IMR-90 (cell line): Measurements from ENCODE around the gene CTBP1. TPM values are rescaled to one million over a fixed set of nuclear protein-coding genes. Genes with fewer than 3 reads are reported as not detected.
A peak's percentile ranks its signal among the peaks of the same experiment; 100 is the strongest.

Experiments used
- ATAC-seq: fragments of 200-7000 bp; cut with Tn5 transposase; 2 replicates; pipeline ENCODE4 v1.9.1; 2020; ENCODE audit warnings: low read depth, mild to moderate bottlenecking, moderate library complexity
- BruUV-seq: library from RNA; stranded (reverse); fragments of 400-500 nt; replicated peaks from 2 replicates; lab custom pipeline; 2021; lab: Mats Ljungman, UMichigan
- CTCF ChIA-PET: fragments of 300-600 bp; formaldehyde crosslinking; extraction: SDS; loops from one replicate; lab custom pipeline; 2021; ENCODE audit warnings: antibody characterized with exemption; lab: Yijun Ruan, JAX
- POLR2A ChIA-PET: fragments of 300-600 bp; sonication (Branson Sonifier 250); formaldehyde crosslinking; loops from one replicate; lab custom pipeline; 2022; ENCODE audit warnings: antibody characterized with exemption; ENCODE audit not compliant: unreplicated experiment; lab: Charles Lee
- DNase-seq: peaks from one replicate; pipeline ENCODE4 v3.0.0; 2013
- H2AFZ ChIP-seq: replicated peaks from 2 replicates; pipeline ENCODE3; 2013; ENCODE audit warnings: low read length, mild to moderate bottlenecking; ENCODE audit not compliant: poor library complexity
- H2AK5ac ChIP-seq: 2 replicates; pipeline ENCODE4 v1.6.1; 2013; ENCODE audit warnings: low read depth, low read length, inconsistent platforms
- H2AK9ac ChIP-seq: replicated peaks from 2 replicates; pipeline ENCODE3; 2013; ENCODE audit warnings: mild to moderate bottlenecking, low read depth, low read length, moderate library complexity; ENCODE audit not compliant: poor library complexity
- H2BK120ac ChIP-seq: 2 replicates; pipeline ENCODE4 v1.6.1; 2013; ENCODE audit warnings: low read depth, low read length, inconsistent platforms
- H2BK15ac ChIP-seq: 3 replicates; pipeline ENCODE4 v1.6.1; 2013; ENCODE audit warnings: low read depth, low read length, inconsistent platforms
- H2BK20ac ChIP-seq: 2 replicates; pipeline ENCODE4 v1.6.1; 2013; ENCODE audit warnings: low read depth, mild to moderate bottlenecking, inconsistent platforms, low read length, moderate library complexity
- H2BK5ac ChIP-seq: 2 replicates; pipeline ENCODE4 v1.6.1; 2013; ENCODE audit warnings: mild to moderate bottlenecking, low read depth, low read length, inconsistent platforms; ENCODE audit not compliant: poor library complexity, severe bottlenecking
- H3K14ac ChIP-seq: replicated peaks from 2 replicates; pipeline ENCODE4 v1.6.1; 2013; ENCODE audit warnings: low read depth, low read length, inconsistent platforms
- H3K18ac ChIP-seq: 2 replicates; pipeline ENCODE4 v1.6.1; 2013; ENCODE audit warnings: low read depth, low read length, control low read depth
- H3K23ac ChIP-seq: 2 replicates; pipeline ENCODE4 v1.6.1; 2013; ENCODE audit warnings: low read depth, low read length, inconsistent platforms
- H3K27ac ChIP-seq: 2 replicates; pipeline ENCODE4 v1.5.1; 2013; ENCODE audit warnings: mild to moderate bottlenecking, control low read depth, low read length; ENCODE audit not compliant: insufficient read depth
- H3K27me3 ChIP-seq: 2 replicates; pipeline ENCODE4 v1.6.1; 2013; ENCODE audit warnings: low read length; ENCODE audit not compliant: control insufficient read depth, insufficient read depth
- H3K36me3 ChIP-seq: 2 replicates; pipeline ENCODE4 v1.6.1; 2013; ENCODE audit warnings: low read length, mixed read lengths; ENCODE audit not compliant: control insufficient read depth, insufficient read depth
- H3K4ac ChIP-seq: 2 replicates; pipeline ENCODE4 v1.6.1; 2013; ENCODE audit warnings: low read depth, low read length, inconsistent platforms
- H3K4me1 ChIP-seq: 2 replicates; pipeline ENCODE4 v1.6.1; 2013; ENCODE audit warnings: low read length, mixed read lengths; ENCODE audit not compliant: control insufficient read depth, insufficient read depth
- H3K4me2 ChIP-seq: 2 replicates; pipeline ENCODE4 v1.6.1; 2013; ENCODE audit warnings: low read depth, mild to moderate bottlenecking, control low read depth, low read length, moderate library complexity
- H3K4me3 ChIP-seq: 2 replicates; pipeline ENCODE4 v1.5.1; 2013; ENCODE audit warnings: low read depth, mild to moderate bottlenecking, control low read depth, low read length, moderate library complexity; ENCODE audit not compliant: insufficient read depth
- H3K56ac ChIP-seq: 2 replicates; pipeline ENCODE4 v1.6.1; 2013; ENCODE audit warnings: low read length, inconsistent platforms; ENCODE audit not compliant: insufficient read depth; ENCODE audit errors: extremely low read depth
- H3K79me1 ChIP-seq, 2 experiments: 2 replicates each; pipeline ENCODE4 v1.6.1; 2013; ENCODE audit warnings: low read length in 2 of 2, inconsistent platforms in 1 of 2, low read depth in 1 of 2
- H3K9ac ChIP-seq: 2 replicates; pipeline ENCODE4 v1.6.1; 2013; ENCODE audit warnings: low read depth, low read length, control low read depth
- H3K9me1 ChIP-seq: 2 replicates; pipeline ENCODE4 v1.6.1; 2013; ENCODE audit warnings: low read length, inconsistent platforms; ENCODE audit not compliant: insufficient read depth
- H3K9me3 ChIP-seq: 2 replicates; pipeline ENCODE4 v1.6.1; 2013; ENCODE audit warnings: low read length; ENCODE audit not compliant: control insufficient read depth, insufficient read depth
- H4K20me1 ChIP-seq: 2 replicates; pipeline ENCODE4 v1.6.1; 2013; ENCODE audit warnings: low read length, inconsistent platforms; ENCODE audit not compliant: insufficient read depth
- H4K5ac ChIP-seq: 2 replicates; pipeline ENCODE4 v1.6.1; 2013; ENCODE audit warnings: mild to moderate bottlenecking, low read depth, low read length, control low read depth
- H4K8ac ChIP-seq, 2 experiments: 2 replicates each; pipeline ENCODE4 v1.6.1; 2013; ENCODE audit warnings: low read depth in 2 of 2, low read length in 2 of 2, control low read depth in 1 of 2, inconsistent platforms in 1 of 2
- H4K91ac ChIP-seq: 2 replicates; pipeline ENCODE4 v1.6.1; 2013; ENCODE audit warnings: low read depth, low read length, inconsistent platforms; ENCODE audit not compliant: insufficient read depth
- BHLHE40 ChIP-seq: fragments of 150-350 bp; IDR thresholded peaks from 2 replicates; pipeline ENCODE4 v1.6.1; 2016; ENCODE audit warnings: mild to moderate bottlenecking, low read depth, low read length
- CEBPB ChIP-seq: IDR thresholded peaks from 2 replicates; pipeline ENCODE4 v1.6.1; 2012; ENCODE audit warnings: low read depth, low read length, improper control_type of control experiment
- CHD1 ChIP-seq: IDR thresholded peaks from 2 replicates; pipeline ENCODE4 v1.6.1; 2012; ENCODE audit warnings: low read depth, low read length, improper control_type of control experiment
- CTCF ChIP-seq: conservative IDR thresholded peaks from 2 replicates; pipeline ENCODE4 v1.5.1; 2012; ENCODE audit warnings: mild to moderate bottlenecking, low read depth, low read length, improper control_type of control experiment
- MAFK ChIP-seq: IDR thresholded peaks from 2 replicates; pipeline ENCODE4 v1.6.1; 2012; ENCODE audit warnings: low read depth, low read length, improper control_type of control experiment
- POLR2A ChIP-seq: IDR thresholded peaks from 2 replicates; pipeline ENCODE4 v1.6.1; 2012; ENCODE audit warnings: mild to moderate bottlenecking, low read depth, low read length
- RCOR1 ChIP-seq: IDR thresholded peaks from 2 replicates; pipeline ENCODE4 v1.6.1; 2012; ENCODE audit warnings: mild to moderate bottlenecking, low read length, improper control_type of control experiment; ENCODE audit not compliant: insufficient replicate concordance
- RFX5 ChIP-seq: IDR thresholded peaks from 2 replicates; pipeline ENCODE4 v1.8.0; 2012; ENCODE audit warnings: low read depth, mild to moderate bottlenecking, low read length, moderate library complexity
- SMC3 ChIP-seq: fragments of 150-350 bp; IDR thresholded peaks from 2 replicates; pipeline ENCODE4 v1.6.1; 2016; ENCODE audit warnings: low read depth, mild to moderate bottlenecking, antibody characterized with exemption, low read length, moderate library complexity
- USF2 ChIP-seq: fragments of 150-350 bp; IDR thresholded peaks from 2 replicates; pipeline ENCODE4 v1.6.1; 2017; ENCODE audit warnings: mild to moderate bottlenecking, antibody characterized with exemption, low read length, low read depth
- WGBS, 2 experiments: methylation state at CpG; one replicate each; pipeline versions ENCODE4 v1.1.5 to v1.1.7; 2013; ENCODE audit warnings: missing lambda C conversion rate in 2 of 2; ENCODE audit not compliant: insufficient read length in 1 of 2; ENCODE audit errors: extremely low coverage in 2 of 2; 5-methylcytosine and 5-hydroxymethylcytosine counted together
- dilution Hi-C: fragments of 300-500 bp; cut with HindIII; formaldehyde crosslinking; loops from one replicate; pipeline ENCODE4 v1.14.3; 2018; ENCODE audit warnings: low sequenced_read_pairs; ENCODE audit not compliant: unreplicated experiment
- in situ Hi-C: fragments of 300-500 bp; cut with MboI; formaldehyde crosslinking; loops from 3 replicates; pipeline ENCODE4 v1.14.3; 2019; ENCODE audit warnings: low sequenced_read_pairs, inconsistent platforms, mixed read lengths
- intact Hi-C: fragments of 100-400 bp; cut with micrococcal nuclease; formaldehyde crosslinking; loops from 2 replicates; pipeline ENCODE4 v1.10.0; 2022
- polyA plus RNA-seq, 3 experiments: library from polyadenylated mRNA; depleted of rRNA; stranded (reverse); fragments of >200 nt; gene quantifications; 2 replicates each; pipeline ENCODE4 v1.2.3, GENCODE V29; 2012; ENCODE audit warnings: low replicate concordance in 1 of 3
- total RNA-seq: library from RNA; depleted of rRNA; stranded (reverse); fragments of >200 nt; gene quantifications from 2 replicates; pipeline ENCODE4 v1.2.3, GENCODE V29; 2012

The CTBP1 gene
- total and polyA plus RNA-seq, 2 of the 4 experiments (the other 2 are of a cell fraction): 147 to 212 TPM

- TF ChIP-seq CTCF (no peak), BHLHE40 (no peak), POLR2A (no peak), RCOR1 (no peak)
These were observed 57.3 kb downstream of the CTBP1 start (continued) for GRCh38 chr4:1191621-1192020.

GRCh38 chr4:1187182-1187581, 61.7 kb downstream of the CTBP1 start:
- Histone ChIP-seq H3K36me3 (no peaks in the 10 kb centered on the region), H2AK9ac (no peak overlapping the region), H3K56ac (no peak overlapping the region), H2BK15ac (no peak overlapping the region), H2BK20ac (peak overlapping the region; percentile 11; the same call in 1 of the 2 replicates), H3K14ac (no peak overlapping the region; the same call in 1 of the 2 replicates), H2AFZ (no peak overlapping the region), H3K18ac (peak overlapping the region; percentile 65), H3K4me3 (no peak overlapping the region), H3K4me1 (peaks cover 10% of the 10 kb centered on the region), H3K27me3 (no peaks in the 10 kb centered on the region), H3K79me1 (peaks cover 0 to 8% of the 10 kb centered on the region in 2 experiments; a peak in 2 of 4 replicates), H3K4ac (no peak overlapping the region; the same call in 1 of the 2 replicates), H3K9me1 (peaks cover 8% of the 10 kb centered on the region), H3K27ac (no peak overlapping the region), H3K9ac (no peak overlapping the region), H4K8ac (no peak overlapping the region), H4K20me1 (no peaks in the 10 kb centered on the region), H2BK120ac (peak overlapping the region; percentile 7; the same call in 1 of the 2 replicates), H2BK5ac (peak overlapping the region; percentile 41), H4K91ac (no peak overlapping the region), H3K4me2 (peak overlapping the region; percentile 59; the same call in 1 of the 2 replicates), H3K9me3 (no peaks in the 10 kb centered on the region), H3K23ac (no peak overlapping the region), H2AK5ac (no peak overlapping the region), H4K5ac (no peak overlapping the region)
- no TSS peak for BruUV-seq
- DNase-seq: peak; percentile 42
- intact Hi-C loops (no loop called here), dilution Hi-C loops (no loop called here), in situ Hi-C loops (no loop called here)
- no peak for ATAC-seq
- TF ChIP-seq SMC3 (no peak), MAFK (no peak), RFX5 (no peak), CHD1 (no peak), CEBPB (no peak), USF2 (no peak)
- CTCF ChIA-PET: interaction anchor here (1.0 to 1.1 kb wide), 2 partner anchors 9 to 56 kb away, joined by 3 read pairs; no protein-coding TSS in a partner anchor
- WGBS, 2 experiments: no CpG with 5 or more reads among the region's 1 CpG
- POLR2A ChIA-PET: interaction anchor here (1.1 kb wide), 1 partner anchor 13 kb away, joined by 5 read pairs; no protein-coding TSS in a partner anchor
